HEK293 (cell line): ENCODE data around the gene RAB1A.

Experiments used
- CTCF ChIA-PET: fragments of 350-600 bp; formaldehyde crosslinking; extraction: SDS; loops from one replicate; lab custom pipeline; 2021; ENCODE audit warnings: antibody characterized with exemption; lab: Yijun Ruan, JAX
- POLR2A ChIA-PET: fragments of 300-600 bp; formaldehyde crosslinking; extraction: SDS; loops from one replicate; lab custom pipeline; 2020; ENCODE audit warnings: antibody characterized with exemption, inconsistent platforms; lab: Yijun Ruan, JAX
- H3K27ac ChIP-seq: fragments of 200-500 bp; sonication (Bioruptor generic); 2 replicates; pipeline ENCODE4 v1.5.1; 2014; ENCODE audit warnings: low read depth, low read length, control low read depth, inconsistent platforms; ENCODE audit errors: extremely low read depth
- H3K36me3 ChIP-seq, 2 experiments: fragments of 200-500 bp in 1 of 2; sonication (Bioruptor generic) in 1 of 2; 1 replicate in 1 of 2; 2 replicates in 1 of 2; pipeline ENCODE4 v1.5.1; 2014 to 2017; ENCODE audit warnings: inconsistent platforms in 2 of 2, low read length in 2 of 2; ENCODE audit not compliant: control insufficient read depth in 2 of 2, insufficient read depth in 1 of 2
- H3K4me1 ChIP-seq: fragments of 200-500 bp; sonication (Bioruptor generic); 2 replicates; pipeline ENCODE4 v1.5.1; 2014; ENCODE audit warnings: mild to moderate bottlenecking, low read length, inconsistent platforms; ENCODE audit not compliant: control insufficient read depth, insufficient read depth
- H3K4me3 ChIP-seq: 2 replicates; pipeline ENCODE4 v1.5.1; 2011; ENCODE audit warnings: low read depth, mild to moderate bottlenecking, control low read depth, low read length, moderate library complexity
- H3K9me3 ChIP-seq: fragments of 200-500 bp; sonication (Bioruptor generic); 2 replicates; pipeline ENCODE4 v1.5.1; 2014; ENCODE audit warnings: low read depth, low read length, inconsistent platforms; ENCODE audit not compliant: control insufficient read depth, insufficient read depth
- HOXA7 ChIP-seq: sonication (generic); formaldehyde crosslinking; IDR thresholded peaks from 2 replicates; pipeline ENCODE4 v1.8.1; 2022; ENCODE audit warnings: missing genetic modification reagents, borderline replicate concordance
- YY2 ChIP-seq: fragments of 450-650 bp; formaldehyde crosslinking; IDR thresholded peaks from 2 replicates; pipeline ENCODE4 v1.5.1; 2016; ENCODE audit warnings: missing biosample characterization, missing genetic modification characterization
- ZBTB17 ChIP-seq: fragments of 450-650 bp; formaldehyde crosslinking; IDR thresholded peaks from 2 replicates; pipeline ENCODE4 v1.5.1; 2016; ENCODE audit warnings: missing biosample characterization, missing genetic modification characterization
- ZBTB21 ChIP-seq: fragments of 450-650 bp; formaldehyde crosslinking; IDR thresholded peaks from 2 replicates; pipeline ENCODE4 v1.5.1; 2017; ENCODE audit warnings: missing biosample characterization, missing genetic modification characterization
- ZBTB48 ChIP-seq: fragments of 450-650 bp; formaldehyde crosslinking; IDR thresholded peaks from 2 replicates; pipeline ENCODE4 v1.5.1; 2016; ENCODE audit warnings: missing biosample characterization, missing genetic modification characterization
- ZEB2 ChIP-seq: fragments of 450-650 bp; formaldehyde crosslinking; IDR thresholded peaks from 2 replicates; pipeline ENCODE4 v1.5.1; 2016; ENCODE audit warnings: missing biosample characterization, missing genetic modification characterization
- ZNF335 ChIP-seq: fragments of 450-650 bp; formaldehyde crosslinking; conservative IDR thresholded peaks from 2 replicates; pipeline ENCODE4 v1.5.1; 2016; ENCODE audit warnings: missing biosample characterization, missing genetic modification characterization
- ZNF37A ChIP-seq: fragments of 450-650 bp; IDR thresholded peaks from 2 replicates; pipeline ENCODE4 v1.5.1; 2018; ENCODE audit warnings: missing biosample characterization, missing genetic modification characterization
- ZNF416 ChIP-seq: fragments of 450-650 bp; formaldehyde crosslinking; IDR thresholded peaks from 2 replicates; pipeline ENCODE4 v1.5.1; 2016; ENCODE audit warnings: missing biosample characterization, missing genetic modification characterization
- ZNF747 ChIP-seq: fragments of 450-650 bp; formaldehyde crosslinking; IDR thresholded peaks from 2 replicates; pipeline ENCODE4 v1.5.1; 2016; ENCODE audit warnings: missing biosample characterization, missing genetic modification characterization
- ZNF792 ChIP-seq: fragments of 450-650 bp; formaldehyde crosslinking; IDR thresholded peaks from 2 replicates; pipeline ENCODE4 v1.5.1; 2016; ENCODE audit warnings: missing biosample characterization, missing genetic modification characterization
- ZSCAN18 ChIP-seq: fragments of 450-650 bp; formaldehyde crosslinking; IDR thresholded peaks from 2 replicates; pipeline ENCODE4 v1.5.1; 2016; ENCODE audit warnings: missing biosample characterization, missing genetic modification characterization
- TF ChIP-seq, protein P1 (sequence below): fragments of 450-650 bp; formaldehyde crosslinking; IDR thresholded peaks from 2 replicates; pipeline ENCODE4 v1.5.1; 2016; ENCODE audit warnings: missing biosample characterization, missing genetic modification characterization, borderline replicate concordance

Gene RAB1A

DNA sequence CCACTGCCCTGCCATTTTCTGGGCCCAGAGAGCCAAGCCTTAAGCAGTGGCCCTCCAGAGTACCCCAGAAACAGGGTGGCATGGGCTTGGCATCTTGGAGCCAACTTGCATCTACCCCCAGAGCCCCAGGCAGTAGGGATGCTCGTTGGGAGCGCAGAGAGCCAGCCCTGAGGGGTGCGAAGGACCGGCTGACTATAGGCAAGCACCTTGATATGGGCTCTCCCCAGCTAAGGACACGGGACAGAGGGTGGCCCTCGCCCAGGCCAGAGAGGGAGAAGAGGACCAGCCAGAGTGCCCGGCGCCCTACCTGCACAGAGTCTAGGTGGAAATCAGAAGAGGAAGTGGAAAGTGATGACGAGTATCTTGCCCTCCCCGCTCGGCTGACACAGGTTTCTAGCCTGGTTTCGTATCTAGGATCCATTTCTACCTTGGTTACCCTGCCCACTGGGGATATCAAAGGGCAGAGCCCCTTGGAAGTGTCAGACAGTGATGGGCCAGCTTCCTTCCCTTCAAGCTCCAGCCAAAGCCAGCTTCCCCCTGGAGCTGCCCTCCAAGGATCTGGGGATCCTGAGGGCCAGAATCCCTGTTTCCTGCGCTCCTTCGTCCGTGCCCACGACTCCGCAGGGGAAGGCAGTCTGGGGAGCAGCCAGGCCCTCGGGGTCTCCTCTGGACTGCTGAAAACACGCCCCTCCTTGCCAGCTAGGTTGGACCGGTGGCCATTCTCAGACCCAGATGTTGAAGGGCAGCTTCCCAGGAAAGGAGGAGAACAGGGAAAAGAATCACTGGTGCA lies 57.5 kb downstream of the RAB1A start:
- no peak overlapping the region for H3K4me3 ChIP-seq
- H3K36me3 ChIP-seq = peaks cover 12 to 75% of the 10 kb centered on the region in 2 experiments
- TF ChIP-seq HOXA7 (CRISPR knock-in tag) = no peak
- TF ChIP-seq ZNF37A (tag by site-specific recombination) = no peak
- no peak for TF ChIP-seq ZNF747 (tag by site-specific recombination)
- TF ChIP-seq ZBTB21 (tag by site-specific recombination) = no peak
- TF ChIP-seq ZBTB17 = no peak
- POLR2A ChIA-PET = no interaction called here
- no peaks in the 10 kb centered on the region for H3K9me3 ChIP-seq
- H3K27ac ChIP-seq = no peak overlapping the region
- CTCF ChIA-PET = interaction anchor here (1.9 kb wide), 1 partner anchor 97 kb away, joined by 8 read pairs; no protein-coding TSS in a partner anchor
- peaks cover 9% of the 10 kb centered on the region; the same call in 1 of the 2 replicates for H3K4me1 ChIP-seq

- POLR2A ChIA-PET = interaction anchor here (1.0 kb wide), 1 partner anchor 59 kb away, joined by 5 read pairs; the partner anchor contains the start of gene RAB1A
- Histone ChIP-seq H3K9me3 (no peaks in the 10 kb centered on the region), H3K4me3 (no peak overlapping the region), H3K36me3 (peaks cover 12 to 72% of the 10 kb centered on the region in 2 experiments), H3K4me1 (peaks cover 9% of the 10 kb centered on the region; the same call in 1 of the 2 replicates), H3K27ac (no peak overlapping the region)
- CTCF ChIA-PET = interaction anchor here (0.9 to 1.9 kb wide), 4 partner anchors 15 to 158 kb away, joined by 3 to 8 read pairs (median 4); no protein-coding TSS in a partner anchor
- TF ChIP-seq ZBTB48 (tag by site-specific recombination) = no peak
- TF ChIP-seq YY2 (tag by site-specific recombination) = no peak
- 0 out of 2 replicates have a peak, but pooled peaks have one; percentile 23 for TF ChIP-seq ZBTB17
- no peak for TF ChIP-seq ZNF37A (tag by site-specific recombination)
Measured at GRCh38 chr2:65071499-65072180, 58.3 kb downstream of the RAB1A start.

GRCh38 chr2:65070856-65071255 lies 59.0 kb downstream of the RAB1A start:
- ChIA-PET CTCF (interaction anchor here (0.9 to 1.9 kb wide), 4 partner anchors 16 to 158 kb away, joined by 3 to 8 read pairs (median 4); no protein-coding TSS in a partner anchor), POLR2A (interaction anchor here (1.0 kb wide), 1 partner anchor 59 kb away, joined by 5 read pairs; the partner anchor contains the start of gene RAB1A)
- TF ChIP-seq ZEB2 (tag by site-specific recombination) (no peak), ZNF792 (no peak), ZNF416 (tag by site-specific recombination) (no peak), ZNF335 (tag by site-specific recombination) (no peak), ZSCAN18 (no peak)
- TF ChIP-seq, protein P1, sequence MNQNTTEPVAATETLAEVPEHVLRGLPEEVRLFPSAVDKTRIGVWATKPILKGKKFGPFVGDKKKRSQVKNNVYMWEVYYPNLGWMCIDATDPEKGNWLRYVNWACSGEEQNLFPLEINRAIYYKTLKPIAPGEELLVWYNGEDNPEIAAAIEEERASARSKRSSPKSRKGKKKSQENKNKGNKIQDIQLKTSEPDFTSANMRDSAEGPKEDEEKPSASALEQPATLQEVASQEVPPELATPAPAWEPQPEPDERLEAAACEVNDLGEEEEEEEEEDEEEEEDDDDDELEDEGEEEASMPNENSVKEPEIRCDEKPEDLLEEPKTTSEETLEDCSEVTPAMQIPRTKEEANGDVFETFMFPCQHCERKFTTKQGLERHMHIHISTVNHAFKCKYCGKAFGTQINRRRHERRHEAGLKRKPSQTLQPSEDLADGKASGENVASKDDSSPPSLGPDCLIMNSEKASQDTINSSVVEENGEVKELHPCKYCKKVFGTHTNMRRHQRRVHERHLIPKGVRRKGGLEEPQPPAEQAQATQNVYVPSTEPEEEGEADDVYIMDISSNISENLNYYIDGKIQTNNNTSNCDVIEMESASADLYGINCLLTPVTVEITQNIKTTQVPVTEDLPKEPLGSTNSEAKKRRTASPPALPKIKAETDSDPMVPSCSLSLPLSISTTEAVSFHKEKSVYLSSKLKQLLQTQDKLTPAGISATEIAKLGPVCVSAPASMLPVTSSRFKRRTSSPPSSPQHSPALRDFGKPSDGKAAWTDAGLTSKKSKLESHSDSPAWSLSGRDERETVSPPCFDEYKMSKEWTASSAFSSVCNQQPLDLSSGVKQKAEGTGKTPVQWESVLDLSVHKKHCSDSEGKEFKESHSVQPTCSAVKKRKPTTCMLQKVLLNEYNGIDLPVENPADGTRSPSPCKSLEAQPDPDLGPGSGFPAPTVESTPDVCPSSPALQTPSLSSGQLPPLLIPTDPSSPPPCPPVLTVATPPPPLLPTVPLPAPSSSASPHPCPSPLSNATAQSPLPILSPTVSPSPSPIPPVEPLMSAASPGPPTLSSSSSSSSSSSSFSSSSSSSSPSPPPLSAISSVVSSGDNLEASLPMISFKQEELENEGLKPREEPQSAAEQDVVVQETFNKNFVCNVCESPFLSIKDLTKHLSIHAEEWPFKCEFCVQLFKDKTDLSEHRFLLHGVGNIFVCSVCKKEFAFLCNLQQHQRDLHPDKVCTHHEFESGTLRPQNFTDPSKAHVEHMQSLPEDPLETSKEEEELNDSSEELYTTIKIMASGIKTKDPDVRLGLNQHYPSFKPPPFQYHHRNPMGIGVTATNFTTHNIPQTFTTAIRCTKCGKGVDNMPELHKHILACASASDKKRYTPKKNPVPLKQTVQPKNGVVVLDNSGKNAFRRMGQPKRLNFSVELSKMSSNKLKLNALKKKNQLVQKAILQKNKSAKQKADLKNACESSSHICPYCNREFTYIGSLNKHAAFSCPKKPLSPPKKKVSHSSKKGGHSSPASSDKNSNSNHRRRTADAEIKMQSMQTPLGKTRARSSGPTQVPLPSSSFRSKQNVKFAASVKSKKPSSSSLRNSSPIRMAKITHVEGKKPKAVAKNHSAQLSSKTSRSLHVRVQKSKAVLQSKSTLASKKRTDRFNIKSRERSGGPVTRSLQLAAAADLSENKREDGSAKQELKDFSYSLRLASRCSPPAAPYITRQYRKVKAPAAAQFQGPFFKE = no peak
- Histone ChIP-seq H3K36me3 (peaks cover 12 to 66% of the 10 kb centered on the region in 2 experiments), H3K4me1 (peaks cover 7% of the 10 kb centered on the region; the same call in 1 of the 2 replicates), H3K27ac (no peak overlapping the region), H3K9me3 (no peaks in the 10 kb centered on the region), H3K4me3 (no peak overlapping the region)
